ENCODE data around the gene AHCYL2. TPM values are rescaled to one million over a fixed set of nuclear protein-coding genes. Genes with fewer than 3 reads are reported as not detected.

Gene AHCYL2
- total RNA-seq, 1 donor from 2014 or later: 10.1 TPM

- no peak for TF ChIP-seq CTCF (IDR thresholded peaks at IDR 0.05; ENCODE audit: insufficient read depth, low read length, poor library complexity, severe bottlenecking)
- Histone ChIP-seq H3K4me3 (ENCODE audit: low read depth, low read length) (no peak overlapping the region), H3K36me3 (ENCODE audit: control insufficient read depth, insufficient read depth, low read length) (no peaks in the 10 kb centered on the region), H3K27me3 (ENCODE audit: control insufficient read depth, insufficient read depth, low read length) (no peaks in the 10 kb centered on the region)
- no peak for DNase-seq (ENCODE audit: low read depth)
These were observed 6.8 kb downstream of the AHCYL2 start for GRCh38 chr7:129231666-129232065.

GRCh38 chr7:129238546-129238945 is 13.7 kb downstream of the AHCYL2 start:
- TF ChIP-seq CTCF (IDR thresholded peaks at IDR 0.05; ENCODE audit: insufficient read depth, low read length, poor library complexity, severe bottlenecking): no peak
- no peak for DNase-seq (ENCODE audit: low read depth)
- no peak overlapping the region for H3K4me3 ChIP-seq (ENCODE audit: low read depth, low read length)
- no peaks in the 10 kb centered on the region for H3K36me3 ChIP-seq (ENCODE audit: control insufficient read depth, insufficient read depth, low read length)
- no peaks in the 10 kb centered on the region for H3K27me3 ChIP-seq (ENCODE audit: control insufficient read depth, insufficient read depth, low read length)

GRCh38 chr7:129240119-129240820 is 15.4 kb downstream of the AHCYL2 start:
- H3K36me3 ChIP-seq (ENCODE audit: control insufficient read depth, insufficient read depth, low read length): no peaks in the 10 kb centered on the region
- H3K4me3 ChIP-seq (ENCODE audit: low read depth, low read length): no peak overlapping the region
- DNase-seq (ENCODE audit: low read depth): peak; percentile 41
- no peaks in the 10 kb centered on the region for H3K27me3 ChIP-seq (ENCODE audit: control insufficient read depth, insufficient read depth, low read length)
- TF ChIP-seq CTCF (IDR thresholded peaks at IDR 0.05; ENCODE audit: insufficient read depth, low read length, poor library complexity, severe bottlenecking): no peak

GRCh38 chr7:129244220-129244619 is 19.4 kb downstream of the AHCYL2 start:
- DNase-seq (ENCODE audit: low read depth): no peak
- Histone ChIP-seq H3K27me3 (ENCODE audit: control insufficient read depth, insufficient read depth, low read length) (no peaks in the 10 kb centered on the region), H3K4me3 (ENCODE audit: low read depth, low read length) (no peak overlapping the region), H3K36me3 (ENCODE audit: control insufficient read depth, insufficient read depth, low read length) (no peaks in the 10 kb centered on the region)
- TF ChIP-seq CTCF (IDR thresholded peaks at IDR 0.05; ENCODE audit: insufficient read depth, low read length, poor library complexity, severe bottlenecking): no peak

- TF ChIP-seq CTCF (IDR thresholded peaks at IDR 0.05; ENCODE audit: insufficient read depth, low read length, poor library complexity, severe bottlenecking): no peak
These were observed 20.7 kb downstream of the AHCYL2 start for GRCh38 chr7:129245533-129245932.

GRCh38 chr7:129247087-129247486 is 22.3 kb downstream of the AHCYL2 start:
- no peak for DNase-seq (ENCODE audit: low read depth)
- no peak for TF ChIP-seq CTCF (IDR thresholded peaks at IDR 0.05; ENCODE audit: insufficient read depth, low read length, poor library complexity, severe bottlenecking)
- H3K27me3 ChIP-seq (ENCODE audit: control insufficient read depth, insufficient read depth, low read length): no peaks in the 10 kb centered on the region

More at GRCh38 chr7:129245533-129245932, 20.7 kb downstream of the AHCYL2 start:
- no peaks in the 10 kb centered on the region for H3K27me3 ChIP-seq (ENCODE audit: control insufficient read depth, insufficient read depth, low read length)
- H3K36me3 ChIP-seq (ENCODE audit: control insufficient read depth, insufficient read depth, low read length): no peaks in the 10 kb centered on the region
- DNase-seq (ENCODE audit: low read depth): no peak
- H3K4me3 ChIP-seq (ENCODE audit: low read depth, low read length): no peak overlapping the region

More at GRCh38 chr7:129247087-129247486, 22.3 kb downstream of the AHCYL2 start:
- H3K36me3 ChIP-seq (ENCODE audit: control insufficient read depth, insufficient read depth, low read length): no peaks in the 10 kb centered on the region
- no peak overlapping the region for H3K4me3 ChIP-seq (ENCODE audit: low read depth, low read length)

All from kidney epithelial cell (primary cell).